GM20000 (cell line): ENCODE results near the gene TNNT1.

ENCODE experiments used
- DNase-seq: peaks from one replicate; pipeline ENCODE4 v3.0.0; 2012; ENCODE audit warnings: low spot score
- CTCF ChIP-seq: IDR thresholded peaks from 2 replicates; pipeline ENCODE4 v1.5.1; 2012; ENCODE audit warnings: mild to moderate bottlenecking, control low read depth; ENCODE audit errors: extremely low read depth, missing control alignments

Gene TNNT1

GRCh38 chr19:55133639-55134444 lies 15.2 kb downstream of the TNNT1 start:
- peak; percentile 53 for DNase-seq
- TF ChIP-seq CTCF = no peak

- DNase-seq = peak; percentile 25
- TF ChIP-seq CTCF = no peak
Observed at GRCh38 chr19:55132453-55133129, 16.4 kb downstream of the TNNT1 start.

GRCh38 chr19:55131421-55131820 lies 17.6 kb downstream of the TNNT1 start:
- TF ChIP-seq CTCF = no peak
- no peak for DNase-seq

GRCh38 chr19:55119053-55119452 lies 30.0 kb downstream of the TNNT1 start:
- DNase-seq = no peak
- no peak for TF ChIP-seq CTCF

GRCh38 chr19:55118401-55118991 lies 30.5 kb downstream of the TNNT1 start:
- DNase-seq = peak; percentile 50
- no peak for TF ChIP-seq CTCF

GRCh38 chr19:55117663-55118391 lies 31.2 kb downstream of the TNNT1 start:
- peak; percentile 100 for DNase-seq
- no peak for TF ChIP-seq CTCF
